DND-41 (cell line): ENCODE data around the gene PRPF38A.

Experiments
- CTCF ChIP-seq: IDR thresholded peaks from 2 replicates; pipeline ENCODE4 v1.5.1; 2012; ENCODE audit warnings: borderline replicate concordance, low read length, moderate library complexity, mild to moderate bottlenecking; ENCODE audit not compliant: poor library complexity, severe bottlenecking; ENCODE audit errors: extremely low read depth
- EZH2 ChIP-seq: IDR thresholded peaks from 3 replicates; pipeline ENCODE4 v1.6.1; 2012; ENCODE audit warnings: borderline replicate concordance, low read depth, mild to moderate bottlenecking, moderate library complexity, low read length, inconsistent platforms; ENCODE audit not compliant: severe bottlenecking

- TF ChIP-seq CTCF (no peak), EZH2 (no peak)
These were observed 19.0 kb upstream of the PRPF38A start for GRCh38 chr1:52385376-52385775.
